HG02763 (cell line): ENCODE measurements around the gene SEC22A.
"Not testable (repeated sequence)": the region's sequence is repeated elsewhere in the genome, so short reads cannot be mapped to it uniquely, and the experiment has no call there.

Experiments used
- ATAC-seq: cut with Tn5 transposase; IDR thresholded peaks from one replicate; pipeline ENCODE4 v1.9.1; 2021; ENCODE audit warnings: mild to moderate bottlenecking, moderate library complexity; ENCODE audit not compliant: unreplicated experiment

The SEC22A gene

DNA sequence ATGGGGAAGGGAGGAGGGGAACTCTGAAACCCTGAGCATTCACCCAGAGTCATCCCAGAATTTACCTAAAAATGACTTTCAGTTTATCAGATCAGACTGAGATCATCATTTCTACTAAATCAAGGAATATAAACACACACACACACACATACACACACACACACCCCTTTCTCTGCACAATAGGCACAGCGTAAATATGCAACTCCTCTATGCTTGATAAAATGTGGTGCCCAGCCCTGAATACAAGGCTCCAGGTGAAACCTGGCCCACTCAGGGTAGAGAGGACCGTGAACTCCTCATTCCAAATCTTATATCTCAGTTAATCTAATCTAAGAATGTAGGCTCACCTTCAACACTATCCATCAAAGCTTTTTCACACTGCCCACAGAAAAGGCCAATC lies 31.8 kb upstream of the SEC22A start:
- no peak for ATAC-seq

DNA sequence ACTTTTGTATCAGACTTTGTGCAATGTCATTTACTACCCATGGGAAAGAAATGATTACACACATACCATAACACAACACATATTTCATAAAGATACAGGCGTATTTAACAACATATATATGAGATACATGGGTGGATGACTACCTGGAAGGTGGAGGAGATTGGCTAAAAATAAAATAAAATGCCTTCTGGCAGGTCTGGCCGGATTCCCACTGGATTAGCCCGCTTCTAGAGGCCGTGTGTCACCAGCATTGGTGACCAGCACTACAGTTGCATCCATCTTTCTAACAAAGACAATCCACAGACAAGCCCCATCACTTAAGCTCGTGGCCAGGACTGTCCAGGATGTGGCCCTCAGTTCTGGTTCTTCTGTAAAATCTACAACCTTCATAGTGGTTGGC lies 21.0 kb upstream of the SEC22A start:
- no peak for ATAC-seq

DNA sequence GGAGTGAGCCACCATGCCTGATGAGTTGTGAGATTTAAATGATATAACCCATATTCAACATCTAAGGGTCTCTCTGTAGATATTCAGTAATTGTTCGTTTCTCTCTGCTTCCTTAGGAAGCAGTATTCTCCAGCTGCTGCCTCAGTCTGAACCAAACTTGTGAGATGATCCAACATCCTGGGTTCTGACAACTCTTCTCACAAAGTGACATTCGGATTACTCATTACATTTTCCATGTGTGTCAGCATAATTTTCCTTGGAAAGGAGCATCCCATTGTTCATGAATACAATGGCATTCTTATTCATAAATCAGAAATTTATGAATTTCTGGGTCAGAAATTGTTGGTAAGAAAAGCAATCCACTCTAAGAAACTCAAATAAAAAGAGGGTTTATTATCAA lies 15.0 kb upstream of the SEC22A start:
- ATAC-seq, result no peak

DNA sequence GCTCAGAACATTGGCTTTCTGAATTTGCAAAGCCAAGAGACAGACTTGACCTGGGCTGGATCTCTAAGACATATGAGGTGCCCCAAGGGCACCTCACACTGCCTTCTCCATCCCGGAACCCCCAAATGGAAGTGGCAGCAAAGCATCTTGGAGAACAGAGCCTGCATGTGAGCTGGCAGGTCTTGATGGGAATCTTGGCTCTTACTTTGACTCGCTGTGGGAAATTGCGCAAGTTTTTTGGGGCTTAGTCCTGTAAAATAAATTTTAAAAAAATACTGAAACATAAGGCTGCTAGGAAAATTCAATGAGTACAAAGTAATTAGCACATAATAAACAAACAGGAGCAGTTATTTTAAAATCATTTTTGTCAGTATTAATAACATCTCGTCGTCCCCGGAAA lies 13.7 kb upstream of the SEC22A start:
- ATAC-seq, result no peak

DNA sequence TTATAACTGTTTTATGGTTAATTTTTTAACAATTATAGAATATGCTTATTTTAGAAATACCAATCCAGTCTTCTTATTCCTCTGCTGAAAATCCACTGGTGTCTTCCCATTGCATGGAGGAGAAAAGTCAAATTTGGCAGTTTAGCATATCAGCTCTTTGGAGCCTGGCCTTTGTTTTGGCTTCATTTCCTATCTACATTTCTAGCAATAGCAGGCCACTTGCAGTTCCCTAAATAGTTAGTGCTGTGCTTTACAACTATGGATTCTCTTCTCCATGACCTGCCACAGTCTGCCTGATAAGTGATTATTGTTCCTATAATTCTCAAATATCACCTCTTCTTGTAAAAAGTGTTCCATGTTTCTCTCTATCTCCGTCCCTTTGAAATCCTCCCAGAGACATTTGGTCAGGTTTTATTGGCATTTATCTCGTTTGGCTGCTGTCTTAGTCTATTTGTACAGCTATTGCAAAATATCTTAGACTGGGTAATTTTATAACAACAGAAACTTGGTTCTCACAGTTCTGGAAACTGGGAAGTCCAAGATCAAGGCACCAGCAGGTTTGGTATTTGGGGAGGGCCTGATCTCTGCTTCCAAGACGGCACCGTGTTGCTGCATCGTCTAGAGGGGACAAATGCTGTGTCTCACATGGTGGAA lies 8.2 kb upstream of the SEC22A start:
- ATAC-seq, result no peak

DNA sequence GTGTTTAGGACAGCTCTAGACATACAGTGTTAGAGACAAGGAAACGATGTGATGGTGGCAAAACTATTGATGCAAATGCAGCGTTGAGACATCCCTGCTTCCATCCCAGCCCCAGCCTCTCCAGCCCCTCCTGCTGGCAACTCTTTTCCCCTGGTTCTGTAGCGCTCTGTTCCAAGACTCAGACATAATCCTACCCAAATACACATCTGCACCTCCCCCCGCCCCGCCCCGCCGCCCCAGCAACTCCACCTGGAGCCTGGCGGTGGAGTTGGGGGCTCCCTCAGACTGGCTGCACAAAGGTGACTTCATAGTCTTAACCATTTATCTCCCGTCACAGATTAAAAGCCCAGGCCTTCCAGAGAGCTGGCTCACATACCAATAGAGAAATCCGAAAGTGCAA lies 7.2 kb upstream of the SEC22A start:
- ATAC-seq, result no peak

DNA sequence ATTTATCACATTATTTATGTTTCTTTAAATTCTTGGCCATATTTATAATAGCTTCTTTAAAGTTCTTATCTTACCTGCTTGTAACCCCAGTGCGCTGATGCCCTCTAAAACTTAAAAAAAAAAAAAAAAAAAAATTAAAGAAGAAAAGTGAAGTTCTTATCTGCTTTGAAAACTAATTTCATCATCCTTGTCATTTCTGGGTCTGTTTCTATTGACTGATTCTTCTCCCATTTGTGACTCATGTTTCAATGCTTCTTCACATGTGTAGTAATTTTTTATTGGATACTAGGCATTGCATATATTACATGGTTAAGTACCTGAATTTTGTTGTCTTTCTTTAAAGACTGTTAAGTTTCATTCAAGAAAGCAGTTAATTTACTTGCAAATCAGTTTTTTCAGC lies 3.4 kb upstream of the SEC22A start:
- ATAC-seq, result no peak

DNA sequence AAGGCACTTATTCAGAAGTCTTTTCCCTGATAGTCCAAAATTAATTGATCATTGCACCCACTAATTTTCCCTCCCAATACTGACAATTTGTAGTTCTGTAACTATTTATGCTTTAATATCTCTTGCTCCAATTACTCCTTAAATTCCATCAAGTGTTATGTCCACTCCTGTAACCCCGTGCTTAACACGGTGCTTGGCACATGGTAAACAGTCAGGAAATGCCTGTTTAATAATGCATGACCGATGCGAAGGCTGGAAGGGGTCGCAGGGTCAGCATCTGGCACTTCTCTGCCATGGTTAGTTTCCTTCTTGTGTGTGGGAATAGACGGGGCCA lies 553 bp upstream of the SEC22A start:
- no peak for ATAC-seq

DNA sequence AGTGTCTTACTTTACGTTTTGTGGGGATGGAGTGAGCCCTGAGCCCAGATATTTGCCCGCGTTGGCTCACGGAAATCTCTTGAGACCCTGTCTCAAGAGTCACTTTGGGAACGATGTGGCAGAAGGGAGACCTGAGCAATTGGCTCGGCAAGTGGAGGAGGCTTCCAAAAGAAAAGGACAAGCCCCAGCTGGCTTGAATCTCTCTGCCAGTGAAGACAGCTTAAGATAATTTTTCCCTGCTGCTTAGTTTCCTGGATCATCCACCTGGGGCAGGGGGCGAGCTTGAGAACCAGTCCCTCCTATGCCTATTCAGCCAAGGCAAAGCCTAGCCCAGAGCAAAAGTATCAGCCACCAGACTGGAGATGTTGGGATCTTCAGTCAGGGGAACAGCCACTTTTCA lies 708 bp downstream of the SEC22A start:
- ATAC-seq, result no peak

DNA sequence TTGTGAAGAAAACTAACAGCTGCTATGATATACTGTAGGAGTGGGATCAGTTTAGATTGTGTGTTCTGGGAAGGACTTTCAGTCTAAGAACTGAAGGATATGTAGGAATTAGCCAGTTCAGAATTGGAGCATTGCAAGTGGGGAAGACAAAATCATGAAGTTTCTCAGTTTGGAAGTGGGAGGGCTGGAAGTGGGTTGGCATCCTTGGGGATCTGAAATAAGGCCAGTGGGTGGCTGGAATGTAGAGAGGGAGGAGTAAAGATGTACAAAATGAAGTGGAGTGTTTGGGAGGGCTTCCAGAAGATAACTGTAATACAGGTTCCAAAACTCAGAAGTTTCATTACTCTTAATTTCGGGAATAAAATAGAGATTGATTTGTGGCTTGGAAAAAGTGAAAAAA lies 17.2 kb downstream of the SEC22A start:
- ATAC-seq, result no peak

DNA sequence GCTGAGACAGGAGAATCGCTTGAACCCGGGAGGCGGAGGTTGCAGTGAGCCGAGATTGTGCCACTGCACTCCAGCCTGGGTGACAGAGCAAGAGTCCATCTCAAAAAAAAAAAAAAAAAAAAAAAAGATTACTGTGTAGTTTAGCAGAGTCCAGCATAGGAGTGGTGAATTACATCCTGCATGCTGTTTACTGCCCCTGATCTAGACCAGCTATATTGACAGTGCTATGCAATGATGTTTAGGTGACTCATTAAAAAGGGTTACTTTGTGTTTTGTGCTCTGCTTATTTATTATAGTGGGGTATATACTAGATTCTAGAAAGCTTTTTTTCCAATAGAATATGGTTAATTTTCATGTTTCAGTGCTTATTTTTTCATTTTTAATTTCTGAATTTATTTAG lies 19.6 kb downstream of the SEC22A start:
- ATAC-seq, result not testable (repeated sequence)

DNA sequence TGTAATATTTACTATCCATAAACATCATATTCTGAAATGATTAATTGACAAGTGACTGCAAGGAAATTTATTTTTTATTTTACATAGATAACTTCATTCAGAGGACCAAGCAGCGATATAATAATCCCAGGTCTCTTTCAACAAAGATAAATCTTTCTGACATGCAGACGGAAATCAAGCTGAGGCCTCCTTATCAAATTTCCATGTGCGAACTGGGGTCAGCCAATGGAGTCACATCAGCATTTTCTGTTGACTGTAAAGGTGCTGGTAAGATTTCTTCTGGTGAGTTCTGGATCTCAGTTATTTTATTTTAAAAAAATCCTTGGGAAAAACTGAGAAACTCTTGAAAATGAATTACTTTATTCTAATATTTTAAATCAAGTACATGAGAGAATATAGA lies 23.3 kb downstream of the SEC22A start:
- ATAC-seq, result no peak

DNA sequence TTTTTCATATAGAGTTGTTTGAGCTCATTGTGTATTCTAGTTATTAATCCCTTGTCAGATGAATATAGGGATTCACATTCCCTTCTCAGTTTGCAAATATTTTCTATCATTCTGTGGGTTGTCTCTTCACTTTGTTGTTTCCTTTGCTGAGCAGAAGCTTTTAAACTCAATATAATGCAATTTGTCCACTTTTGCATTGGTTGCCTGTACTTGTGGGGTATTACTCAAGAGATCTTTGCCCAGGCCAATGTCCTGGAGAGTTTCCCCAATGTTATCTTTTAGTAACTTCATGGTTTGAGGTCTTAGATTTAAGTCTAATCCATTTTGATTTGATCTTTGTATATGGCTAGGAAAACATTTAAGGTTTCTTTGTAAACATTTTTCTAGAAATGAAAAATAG lies 24.8 kb downstream of the SEC22A start:
- no peak for ATAC-seq

DNA sequence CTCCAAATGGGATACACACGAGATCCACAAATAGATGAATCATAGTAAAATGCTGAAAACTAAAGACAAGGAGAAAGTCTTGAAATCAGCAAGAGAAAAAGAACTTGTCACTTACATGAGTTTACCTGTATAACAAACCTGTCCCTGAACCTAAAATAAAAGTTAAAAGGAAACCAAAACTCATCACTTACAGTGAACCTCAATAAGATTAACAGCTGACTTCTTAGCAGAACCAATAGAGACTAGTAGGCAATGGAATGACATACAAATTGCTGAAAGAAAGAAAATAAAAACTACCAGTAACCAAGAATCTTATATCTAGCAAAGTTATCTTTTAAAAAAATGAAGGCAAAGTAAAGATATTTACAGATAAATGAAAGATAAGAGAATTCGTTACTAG lies 27.4 kb downstream of the SEC22A start:
- ATAC-seq, result no peak

DNA sequence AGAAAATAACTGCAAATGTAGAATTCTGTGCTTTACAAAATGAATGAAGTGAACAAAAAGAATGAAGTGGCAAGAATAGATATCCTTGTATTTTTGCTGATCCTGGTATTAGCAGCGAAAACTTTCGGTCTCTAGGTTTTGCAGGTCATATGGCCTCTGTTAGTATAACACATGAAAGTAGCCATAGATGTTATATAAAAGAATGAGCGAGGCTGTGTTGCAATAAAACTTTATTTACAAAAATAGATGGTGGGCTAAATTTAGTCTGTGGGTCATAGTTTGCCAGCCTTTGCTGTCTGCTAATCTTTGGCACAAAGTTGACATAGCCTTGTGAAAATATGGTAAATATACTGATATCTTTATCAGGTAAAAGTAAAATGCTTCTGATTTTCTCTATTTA lies 35.2 kb downstream of the SEC22A start:
- no peak for ATAC-seq

DNA sequence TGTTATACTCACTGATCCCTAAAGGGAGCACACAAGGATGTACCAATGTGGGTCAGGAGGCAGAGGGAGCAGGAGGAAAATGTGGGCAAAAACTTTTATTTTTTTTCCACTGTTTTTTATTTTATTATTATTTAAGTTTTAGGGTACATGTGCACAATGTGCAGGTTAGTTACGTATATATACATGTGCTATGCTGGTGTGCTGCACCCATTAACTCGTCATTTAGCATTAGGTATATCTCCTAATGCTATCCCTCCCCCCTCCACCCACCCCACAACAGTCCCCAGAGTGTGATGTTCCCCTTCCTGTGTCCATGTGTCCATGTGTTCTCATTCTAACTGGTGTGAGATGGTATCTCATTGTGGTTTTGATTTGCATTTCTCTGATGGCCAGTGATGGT lies 37.4 kb downstream of the SEC22A start:
- not testable (repeated sequence) for ATAC-seq

DNA sequence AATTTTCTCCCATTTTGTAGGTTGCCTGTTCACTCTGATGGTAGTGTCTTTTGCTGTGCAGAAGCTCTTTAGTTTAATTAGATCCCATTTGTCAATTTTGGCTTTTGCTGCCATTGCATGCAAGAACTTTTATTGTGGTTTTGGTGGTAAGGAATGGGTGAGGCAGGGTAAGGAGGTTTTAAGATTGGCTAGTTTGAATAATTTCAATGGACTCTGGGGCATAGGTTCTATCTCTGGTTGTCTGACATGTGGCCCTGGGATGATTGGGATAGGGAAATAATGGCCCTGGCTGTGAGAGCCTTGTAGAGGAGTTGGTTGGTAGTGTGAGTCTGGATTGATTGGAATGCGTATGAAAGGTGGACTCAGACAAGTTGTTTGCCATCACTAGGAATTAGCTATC lies 38.0 kb downstream of the SEC22A start:
- ATAC-seq, result no peak

DNA sequence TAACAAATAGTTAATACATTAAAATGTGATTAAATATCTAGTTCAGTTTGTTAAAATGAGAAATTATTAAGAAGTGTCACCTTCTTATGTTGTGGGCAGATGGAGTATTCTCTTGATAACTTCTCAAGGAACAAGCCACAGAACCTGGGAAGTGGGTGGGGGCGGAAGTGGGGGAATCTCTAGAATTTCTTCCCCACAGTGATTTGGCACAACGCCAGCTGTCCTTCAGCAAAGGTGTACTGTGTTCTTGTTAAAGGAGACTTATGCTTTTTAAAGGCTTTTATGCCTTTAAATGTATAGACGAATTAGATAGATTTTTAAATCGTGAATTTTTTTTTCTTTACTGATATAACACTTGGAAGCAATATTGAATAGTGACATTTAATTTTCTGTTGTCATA lies 42.4 kb downstream of the SEC22A start:
- ATAC-seq, result no peak

DNA sequence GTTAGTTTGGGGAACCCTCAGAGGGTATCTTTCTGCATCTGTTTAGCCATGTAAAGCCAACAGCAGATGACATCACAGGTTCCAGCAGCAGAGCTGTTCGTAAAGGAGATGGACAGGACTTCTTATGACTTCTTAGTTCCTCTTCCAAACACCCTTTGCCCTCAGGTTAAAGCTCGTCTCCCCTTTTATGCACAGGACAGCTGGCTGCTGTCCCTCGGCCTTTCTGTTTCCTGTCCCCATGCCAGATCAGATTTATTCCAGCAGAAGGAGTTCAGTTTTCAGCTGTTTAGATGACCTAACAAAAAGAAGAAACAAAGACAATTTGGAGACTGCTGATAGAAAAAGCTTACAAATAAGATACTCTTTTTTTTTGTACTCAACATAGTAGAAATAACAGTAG lies 45.1 kb downstream of the SEC22A start:
- no peak for ATAC-seq

DNA sequence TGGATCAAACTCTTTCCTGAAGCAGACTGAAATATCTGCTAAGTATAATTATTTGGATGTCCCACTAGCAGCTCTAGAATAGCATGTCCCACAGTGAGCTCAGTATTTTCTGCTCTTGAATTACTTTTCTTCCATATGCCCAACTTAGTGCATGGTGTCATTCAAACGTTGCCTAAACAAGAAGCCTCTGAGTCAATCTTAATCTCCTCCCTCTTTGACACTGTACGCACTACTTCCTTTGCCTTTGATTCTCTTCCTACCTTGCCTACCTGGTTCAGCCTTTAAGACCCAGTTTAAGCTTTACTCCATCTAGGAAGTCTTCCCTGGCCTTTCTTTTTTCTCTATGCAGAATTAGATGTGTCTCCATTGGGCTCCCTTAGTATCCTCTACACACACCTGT lies 54.5 kb downstream of the SEC22A start:
- ATAC-seq, result no peak

DNA sequence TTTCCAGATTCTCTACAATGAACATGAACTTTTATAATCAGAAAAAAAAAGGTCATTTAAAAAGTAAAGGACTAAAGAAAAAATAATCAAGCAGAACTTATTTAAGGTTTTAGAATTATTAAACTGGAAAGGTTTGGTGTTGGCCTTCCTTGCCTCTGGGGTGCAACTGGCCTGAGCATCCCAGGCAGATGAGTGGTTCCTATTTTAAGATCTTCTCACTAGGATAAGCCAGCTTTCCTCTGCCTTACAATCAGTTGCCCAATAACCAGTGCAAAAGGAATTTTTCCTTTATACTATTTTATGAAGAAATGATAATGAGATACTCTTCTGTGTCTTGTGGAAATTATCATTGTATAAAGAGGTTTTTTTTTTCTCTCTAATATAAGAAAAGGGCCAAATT lies 56.6 kb downstream of the SEC22A start:
- ATAC-seq, result no peak

DNA sequence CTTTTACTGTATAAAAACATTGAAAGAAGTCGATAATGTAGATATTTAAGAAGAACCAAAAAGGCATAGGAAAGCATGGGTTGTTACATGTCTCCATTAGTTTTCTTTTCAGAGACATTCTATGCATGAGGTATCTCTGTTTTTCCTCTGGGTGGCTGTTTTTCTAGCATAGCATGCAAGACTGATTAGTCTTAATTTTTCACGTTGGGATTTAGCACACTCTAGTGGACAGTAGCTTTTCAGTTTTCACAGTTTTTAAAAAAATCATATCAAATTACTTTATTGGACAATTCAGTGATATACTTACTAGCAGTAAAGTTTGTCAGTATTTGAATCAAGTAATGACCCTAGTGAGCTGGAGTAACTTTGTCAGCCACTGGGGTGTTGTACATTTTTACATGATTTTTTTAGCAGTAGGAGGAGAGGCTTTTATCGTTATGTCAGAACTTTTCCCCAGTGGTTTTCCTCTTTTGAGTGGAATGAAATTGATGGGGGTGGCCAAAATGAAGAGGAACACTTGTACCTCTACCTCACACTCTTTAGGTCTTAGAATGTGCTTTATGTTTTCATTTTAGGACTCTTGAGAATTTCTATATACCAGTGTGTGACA lies 57.2 kb downstream of the SEC22A start:
- ATAC-seq, result no peak

DNA sequence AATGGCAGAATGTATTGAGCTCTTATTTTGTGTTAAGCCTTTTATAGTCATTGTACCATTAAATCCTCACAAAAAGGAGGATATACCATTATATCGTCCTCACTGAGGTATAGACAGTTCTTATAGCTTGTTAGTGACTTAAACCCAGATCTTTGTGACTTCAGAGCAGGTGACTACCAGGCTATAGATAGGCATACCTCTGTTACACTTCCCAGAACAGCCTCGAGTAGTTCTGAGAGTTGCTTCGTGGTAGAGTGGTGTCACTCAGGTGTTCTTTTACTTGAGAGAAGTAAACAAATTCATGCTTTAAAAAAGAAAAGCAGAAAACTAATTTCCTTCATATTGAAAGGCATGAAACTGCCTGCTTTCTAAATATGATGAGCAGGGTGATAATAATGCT lies 59.9 kb downstream of the SEC22A start:
- ATAC-seq, result peak; percentile 48
